ENCODE results near the gene PRC1. TPM values are rescaled to one million over a fixed set of nuclear protein-coding genes. Genes with fewer than 3 reads are reported as not detected.

PRC1 gene
- total RNA-seq, 1 donor from 2014 or later = 9.3 TPM

DNA sequence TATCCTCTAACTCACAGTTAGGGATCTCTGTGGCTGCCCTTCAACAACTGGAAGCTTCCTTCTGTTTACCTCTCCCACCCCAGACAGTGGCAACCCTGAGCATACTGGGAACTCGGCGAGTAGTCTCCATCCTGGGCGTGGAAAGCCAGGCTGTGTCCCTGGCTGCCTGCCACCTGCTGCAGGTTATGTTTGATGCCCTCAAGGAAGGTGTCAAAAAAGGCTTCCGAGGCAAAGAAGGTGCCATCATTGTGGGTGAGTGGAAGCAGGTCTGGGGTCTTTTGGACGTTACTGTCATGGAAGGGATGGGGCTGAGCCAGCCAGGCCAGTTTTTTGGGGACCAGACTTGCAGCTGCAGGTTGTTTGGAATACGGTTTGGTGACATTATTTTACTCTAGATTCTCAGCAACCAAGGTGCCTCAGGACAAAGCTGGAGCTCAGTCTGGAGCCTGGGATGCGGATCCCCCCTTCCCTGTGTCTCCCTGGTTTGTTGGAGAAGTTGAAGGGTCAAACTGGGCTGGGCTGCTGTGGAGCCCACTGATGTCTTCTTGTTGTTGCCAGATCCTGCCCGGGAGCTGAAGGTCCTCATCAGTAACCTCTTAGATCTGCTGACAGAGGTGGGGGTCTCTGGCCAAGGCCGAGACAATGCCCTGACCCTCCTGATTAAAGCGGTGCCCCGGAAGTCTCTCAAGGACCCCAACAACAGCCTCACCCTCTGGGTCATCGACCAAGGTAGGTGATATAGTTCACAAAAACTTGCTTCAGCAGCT is 51.8 kb downstream of the PRC1 start:
- Mint-ChIP-seq H3K4me1 (no peaks in the 10 kb centered on the region), H3K4me3 (no peak overlapping the region), H3K9me3 (no peaks in the 10 kb centered on the region), H3K27me3 (no peaks in the 10 kb centered on the region), H3K36me3 (ENCODE audit: low read depth) (peaks cover 73% of the 10 kb centered on the region), H3K27ac (no peak overlapping the region)
- intact Hi-C loops (cut with micrococcal nuclease) = no loop called here
- ChIA-PET CTCF (interaction anchor here (2.2 kb wide), 1 partner anchor 10 kb away, joined by 9 read pairs; the partner anchor contains the start of gene HDDC3), POLR2A (interaction anchor here (0.6 to 1.2 kb wide), 4 partner anchors 11 to 675 kb away, joined by 3 to 6 read pairs (median 4); partner anchors contain the start of gene HDDC3)
- ATAC-seq (ENCODE audit: low read depth) (no peak), DNase-seq (no peak)
- TF ChIP-seq, protein P1, sequence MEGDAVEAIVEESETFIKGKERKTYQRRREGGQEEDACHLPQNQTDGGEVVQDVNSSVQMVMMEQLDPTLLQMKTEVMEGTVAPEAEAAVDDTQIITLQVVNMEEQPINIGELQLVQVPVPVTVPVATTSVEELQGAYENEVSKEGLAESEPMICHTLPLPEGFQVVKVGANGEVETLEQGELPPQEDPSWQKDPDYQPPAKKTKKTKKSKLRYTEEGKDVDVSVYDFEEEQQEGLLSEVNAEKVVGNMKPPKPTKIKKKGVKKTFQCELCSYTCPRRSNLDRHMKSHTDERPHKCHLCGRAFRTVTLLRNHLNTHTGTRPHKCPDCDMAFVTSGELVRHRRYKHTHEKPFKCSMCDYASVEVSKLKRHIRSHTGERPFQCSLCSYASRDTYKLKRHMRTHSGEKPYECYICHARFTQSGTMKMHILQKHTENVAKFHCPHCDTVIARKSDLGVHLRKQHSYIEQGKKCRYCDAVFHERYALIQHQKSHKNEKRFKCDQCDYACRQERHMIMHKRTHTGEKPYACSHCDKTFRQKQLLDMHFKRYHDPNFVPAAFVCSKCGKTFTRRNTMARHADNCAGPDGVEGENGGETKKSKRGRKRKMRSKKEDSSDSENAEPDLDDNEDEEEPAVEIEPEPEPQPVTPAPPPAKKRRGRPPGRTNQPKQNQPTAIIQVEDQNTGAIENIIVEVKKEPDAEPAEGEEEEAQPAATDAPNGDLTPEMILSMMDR (IDR thresholded peaks at IDR 0.05) = no peak

DNA sequence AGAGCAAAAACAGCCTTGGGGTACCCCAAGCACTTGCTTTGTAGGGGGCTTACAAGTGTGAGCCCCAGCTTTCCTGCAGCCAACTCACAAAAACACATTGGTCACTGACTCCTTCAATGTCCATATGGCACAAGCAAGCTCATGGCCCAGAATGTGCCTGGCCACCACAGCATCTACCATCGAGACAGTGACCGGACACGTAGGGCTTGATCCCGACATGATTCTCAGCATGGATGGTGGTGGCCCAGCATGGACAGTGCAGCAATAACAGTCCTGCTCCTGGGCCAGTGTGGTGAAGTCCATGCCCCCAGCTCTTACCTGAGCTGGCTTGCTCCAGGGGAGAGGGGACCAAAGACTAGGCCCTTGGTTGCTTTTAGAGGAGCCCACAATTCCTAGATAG is 53.3 kb downstream of the PRC1 start:
- POLR2A ChIA-PET = interaction anchor here (0.6 kb wide), 1 partner anchor 14 kb away, joined by 4 read pairs; the partner anchor contains the start of gene RCCD1
- H3K36me3 Mint-ChIP-seq (ENCODE audit: low read depth) = peaks cover 66% of the 10 kb centered on the region
- TF ChIP-seq, protein P1 (IDR thresholded peaks at IDR 0.05) = no peak

DNA sequence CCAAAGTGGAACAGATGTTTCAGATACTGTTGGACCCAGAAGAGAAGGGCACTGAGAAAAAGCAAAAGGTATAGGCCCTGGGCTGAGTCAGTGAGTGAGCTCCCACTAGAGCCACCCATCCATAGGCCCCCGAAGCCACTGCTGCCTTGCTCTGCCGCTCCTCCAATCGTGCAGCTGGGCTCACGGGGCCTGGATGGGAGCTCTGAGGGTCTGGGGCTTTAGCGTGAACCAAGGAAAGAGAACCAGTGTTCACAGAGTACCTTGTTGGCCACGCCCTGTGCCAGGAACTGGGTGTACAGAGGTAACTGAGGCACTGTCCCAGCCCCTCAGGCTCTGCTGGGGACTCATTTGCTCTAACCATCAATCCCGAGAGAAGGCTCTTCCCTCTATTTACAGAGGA is 54.6 kb downstream of the PRC1 start:
- no peaks in the 10 kb centered on the region for H3K9me3 Mint-ChIP-seq
- intact Hi-C loops (cut with micrococcal nuclease) = loop anchor here (5.0 kb wide), 1 partner anchor 1247 kb away; the partner anchor contains the start of genes PEX11A and WDR93
- ATAC-seq (ENCODE audit: low read depth) = no peak
- H3K36me3 Mint-ChIP-seq (ENCODE audit: low read depth) = peaks cover 60% of the 10 kb centered on the region
- ChIA-PET CTCF (no interaction called here), POLR2A (no interaction called here)
- TF ChIP-seq, protein P1 (IDR thresholded peaks at IDR 0.05) = no peak
- no peaks in the 10 kb centered on the region for H3K27me3 Mint-ChIP-seq
- no peak overlapping the region for H3K4me3 Mint-ChIP-seq
- H3K27ac Mint-ChIP-seq = no peak overlapping the region
- DNase-seq = no peak
- peaks cover 14% of the 10 kb centered on the region for H3K4me1 Mint-ChIP-seq

More for the DNA sequence above, 53.3 kb downstream of the PRC1 start:
- H3K4me1 Mint-ChIP-seq = peaks cover 9% of the 10 kb centered on the region
- no peak overlapping the region for H3K27ac Mint-ChIP-seq
- H3K9me3 Mint-ChIP-seq = no peaks in the 10 kb centered on the region
- no peaks in the 10 kb centered on the region for H3K27me3 Mint-ChIP-seq
- CTCF ChIA-PET = no interaction called here
- no peak for ATAC-seq (ENCODE audit: low read depth)
- H3K4me3 Mint-ChIP-seq = no peak overlapping the region
- intact Hi-C loops (cut with micrococcal nuclease) = no loop called here
- no peak for DNase-seq

DNA sequence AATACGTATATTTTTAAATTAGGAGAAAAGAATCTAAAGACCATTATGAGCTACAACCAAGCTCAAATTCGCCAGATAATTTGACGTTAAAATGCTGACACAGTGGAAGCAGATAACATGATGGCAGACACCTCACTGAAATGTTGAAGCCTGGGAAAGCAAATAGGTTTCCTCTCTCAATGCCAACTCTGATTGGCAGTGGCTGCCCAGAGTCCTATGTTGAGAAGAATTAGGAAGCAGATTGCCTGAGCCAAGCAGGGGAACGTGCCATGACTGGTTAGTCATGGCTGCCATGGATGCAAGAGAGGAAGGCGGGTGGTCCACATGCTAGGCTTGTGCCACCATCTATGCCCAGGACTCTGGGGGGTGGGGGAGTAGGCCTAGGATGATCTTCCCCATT is 56.1 kb downstream of the PRC1 start:
- Mint-ChIP-seq H3K27ac (no peak overlapping the region), H3K9me3 (no peaks in the 10 kb centered on the region), H3K27me3 (no peaks in the 10 kb centered on the region), H3K4me1 (peaks cover 20% of the 10 kb centered on the region), H3K36me3 (ENCODE audit: low read depth) (peaks cover 48% of the 10 kb centered on the region), H3K4me3 (no peak overlapping the region)
- no peak for DNase-seq
- TF ChIP-seq, protein P1 (IDR thresholded peaks at IDR 0.05) = no peak
- ChIA-PET POLR2A (no interaction called here), CTCF (interaction anchor here (1.4 kb wide), 1 partner anchor 10 kb away, joined by 3 read pairs; no protein-coding TSS in a partner anchor)
- ATAC-seq (ENCODE audit: low read depth) = no peak
- intact Hi-C loops (cut with micrococcal nuclease) = loop anchor here (5.0 kb wide), 1 partner anchor 1246 kb away; the partner anchor contains the start of genes PEX11A and WDR93

DNA sequence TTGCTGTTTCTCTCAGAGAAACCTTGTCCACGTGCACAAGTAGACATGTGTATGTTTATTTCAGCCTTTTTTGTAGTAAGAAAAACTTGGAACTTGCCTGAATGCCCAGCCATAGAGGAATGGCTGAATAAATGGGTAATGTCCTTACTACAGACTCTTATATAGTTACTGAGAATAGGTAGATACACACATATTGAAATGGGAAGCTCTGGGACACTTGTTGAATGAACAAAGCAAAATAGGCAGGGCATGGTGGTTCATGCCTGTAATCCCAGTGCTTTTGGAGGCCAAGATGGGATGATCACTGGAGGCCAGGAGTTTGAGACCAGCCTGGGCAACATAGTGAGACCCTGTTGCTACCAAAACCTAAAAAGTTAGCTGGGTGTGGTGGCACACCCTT is 57.5 kb downstream of the PRC1 start:
- DNase-seq (no peak), ATAC-seq (ENCODE audit: low read depth) (no peak)
- ChIA-PET POLR2A (interaction anchor here (8.7 kb wide), 1 partner anchor 35 kb away, joined by 213 read pairs; the partner anchor contains the start of gene MAN2A2), CTCF (interaction anchor here (1.2 to 8.7 kb wide), 2 partner anchors 37 to 576 kb away, joined by 4 to 193 read pairs; partner anchors contain the start of gene MAN2A2)
- Mint-ChIP-seq H3K27ac (no peak overlapping the region), H3K4me3 (peak overlapping the region; percentile 89), H3K27me3 (no peaks in the 10 kb centered on the region), H3K4me1 (peaks cover 25% of the 10 kb centered on the region), H3K9me3 (no peaks in the 10 kb centered on the region), H3K36me3 (ENCODE audit: low read depth) (peaks cover 36% of the 10 kb centered on the region)
- intact Hi-C loops (cut with micrococcal nuclease) = loop anchor here (5.0 kb wide), 1 partner anchor 1245 kb away; the partner anchor contains the start of genes PEX11A and WDR93
- TF ChIP-seq, protein P1 (IDR thresholded peaks at IDR 0.05) = no peak

Measured in activated B cell treated with CpG ODN at 0.5 μM for 24 hours (primary cell).